ENCODE data around the gene PRMT2. TPM values are rescaled to one million over a fixed set of nuclear protein-coding genes. Genes with fewer than 3 reads are reported as not detected.
A peak's percentile ranks its signal among the peaks of the same experiment; 100 is the strongest.
"Not testable (repeated sequence)": the region's sequence is repeated elsewhere in the genome, so short reads cannot be mapped to it uniquely, and the experiment has no call there.

The PRMT2 gene
- total and polyA plus RNA-seq, 5 experiments from 2014 or later, result 358 to 485 (median 376) TPM

- Mint-ChIP-seq H3K27ac (peak overlapping the region in 2 of 10 donors; percentile 75), H3K9me3 (peaks cover 0 to 3% (median 0%) of the 10 kb centered on the region in 9 donors), H3K27me3 (no peaks in the 10 kb centered on the region), H3K4me1 (peaks cover 19 to 54% (median 37%) of the 10 kb centered on the region in 4 donors), H3K4me3 (no peak overlapping the region), H3K36me3 (peaks cover 2 to 51% (median 33%) of the 10 kb centered on the region in 3 donors)
- DNase-seq (no peak), ATAC-seq (no peak)
- POLR2A ChIA-PET, result interaction anchor here (1.0 to 1.4 kb wide), 3 partner anchors 13 to 100 kb away, joined by 3 to 4 read pairs (median 3); no protein-coding TSS in a partner anchor
Observed at GRCh38 chr21:46662367-46662654, 26.8 kb downstream of the PRMT2 start.

GRCh38 chr21:46662765-46663500 lies 27.5 kb downstream of the PRMT2 start:
- peaks cover 16 to 51% (median 33%) of the 10 kb centered on the region in 4 donors for H3K4me1 Mint-ChIP-seq
- H3K27me3 Mint-ChIP-seq, result no peaks in the 10 kb centered on the region
- POLR2A ChIA-PET, result interaction anchor here (1.4 kb wide), 1 partner anchor 14 kb away, joined by 3 read pairs; no protein-coding TSS in a partner anchor
- ATAC-seq, result no peak
- no peak for DNase-seq
- peak overlapping the region in 9 of 10 donors; percentile 57 to 83 (median 75) for H3K27ac Mint-ChIP-seq
- H3K4me3 Mint-ChIP-seq, result peak overlapping the region in 2 of 10 donors; percentile 33 to 42
- H3K9me3 Mint-ChIP-seq, result peaks cover 0 to 2% (median 0%) of the 10 kb centered on the region in 9 donors
- peaks cover 0 to 46% (median 28%) of the 10 kb centered on the region in 3 donors for H3K36me3 Mint-ChIP-seq

- POLR2A ChIA-PET, result no interaction called here
Observed at GRCh38 chr21:46663754-46664153, 28.3 kb downstream of the PRMT2 start.

GRCh38 chr21:46664316-46664995 lies 29.0 kb downstream of the PRMT2 start:
- POLR2A ChIA-PET, result no interaction called here
- no peak for ATAC-seq
- no peaks in the 10 kb centered on the region for H3K9me3 Mint-ChIP-seq

More at GRCh38 chr21:46663754-46664153, 28.3 kb downstream of the PRMT2 start:
- ATAC-seq (no peak), DNase-seq (no peak)
- Mint-ChIP-seq H3K27ac (peak overlapping the region in 6 of 10 donors; percentile 36 to 83 (median 56)), H3K27me3 (no peaks in the 10 kb centered on the region), H3K4me1 (peaks cover 11 to 45% (median 27%) of the 10 kb centered on the region in 4 donors), H3K36me3 (peaks cover 0 to 38% (median 26%) of the 10 kb centered on the region in 3 donors), H3K9me3 (no peaks in the 10 kb centered on the region), H3K4me3 (no peak overlapping the region)

GRCh38 chr21:46665566-46665965 lies 30.1 kb downstream of the PRMT2 start:
- peaks cover 4 to 32% (median 16%) of the 10 kb centered on the region in 4 donors for H3K4me1 Mint-ChIP-seq
- POLR2A ChIA-PET, result no interaction called here

More at GRCh38 chr21:46664316-46664995, 29.0 kb downstream of the PRMT2 start:
- Mint-ChIP-seq H3K27me3 (no peaks in the 10 kb centered on the region), H3K36me3 (peaks cover 0 to 32% (median 21%) of the 10 kb centered on the region in 3 donors), H3K27ac (peak overlapping the region in 1 of 10 donors; percentile 55), H3K4me1 (peaks cover 7 to 39% (median 22%) of the 10 kb centered on the region in 4 donors), H3K4me3 (no peak overlapping the region)
- no peak for DNase-seq

GRCh38 chr21:46666941-46667740 lies 31.7 kb downstream of the PRMT2 start:
- POLR2A ChIA-PET, result interaction anchor here (0.8 to 2.1 kb wide), 8 partner anchors 9 to 136 kb away, joined by 3 to 10 read pairs (median 4); partner anchors contain the start of gene PRMT2
- Mint-ChIP-seq H3K4me1 (peaks cover 7 to 27% (median 9%) of the 10 kb centered on the region in 4 donors), H3K27ac (peak overlapping the region in 5 of 10 donors; percentile 5 to 76 (median 43)), H3K4me3 (peak overlapping the region; percentile 78 to 90 (median 84)), H3K36me3 (peaks cover 0 to 29% (median 18%) of the 10 kb centered on the region in 3 donors), H3K27me3 (peaks cover 0 to 3% (median 0%) of the 10 kb centered on the region in 5 donors), H3K9me3 (no peaks in the 10 kb centered on the region)
- ATAC-seq (peak; percentile 52 to 55), DNase-seq (peak in 2 of 10 donors; percentile 18 to 27)

More at GRCh38 chr21:46665566-46665965, 30.1 kb downstream of the PRMT2 start:
- peaks cover 0 to 32% (median 20%) of the 10 kb centered on the region in 3 donors for H3K36me3 Mint-ChIP-seq
- H3K27ac Mint-ChIP-seq, result peak overlapping the region in 6 of 10 donors; percentile 28 to 85 (median 46)
- no peak for DNase-seq
- no peaks in the 10 kb centered on the region for H3K9me3 Mint-ChIP-seq
- no peak for ATAC-seq
- peak overlapping the region in 5 of 10 donors; percentile 36 to 73 (median 48) for H3K4me3 Mint-ChIP-seq
- peaks cover 0 to 3% (median 0%) of the 10 kb centered on the region in 5 donors for H3K27me3 Mint-ChIP-seq

GRCh38 chr21:46667741-46668380 lies 32.4 kb downstream of the PRMT2 start:
- peaks cover 0 to 3% (median 0%) of the 10 kb centered on the region in 5 donors for H3K27me3 Mint-ChIP-seq
- POLR2A ChIA-PET, result interaction anchor here (0.8 to 2.1 kb wide), 6 partner anchors 10 to 137 kb away, joined by 3 to 10 read pairs (median 4); no protein-coding TSS in a partner anchor
- peak overlapping the region in 7 of 10 donors; percentile 5 to 78 (median 60) for H3K27ac Mint-ChIP-seq
- DNase-seq, result no peak
- peak overlapping the region; percentile 78 to 90 (median 84) for H3K4me3 Mint-ChIP-seq
- peaks cover 0 to 26% (median 18%) of the 10 kb centered on the region in 3 donors for H3K36me3 Mint-ChIP-seq
- peaks cover 7 to 27% (median 8%) of the 10 kb centered on the region in 4 donors for H3K4me1 Mint-ChIP-seq
- no peaks in the 10 kb centered on the region for H3K9me3 Mint-ChIP-seq
- ATAC-seq, result peak; percentile 42 to 65

GRCh38 chr21:46668381-46668780 lies 32.9 kb downstream of the PRMT2 start:
- H3K27ac Mint-ChIP-seq, result peak overlapping the region in 5 of 10 donors; percentile 28 to 78 (median 60)
- ATAC-seq, result no peak
- H3K9me3 Mint-ChIP-seq, result no peaks in the 10 kb centered on the region

GRCh38 chr21:46668904-46669303 lies 33.4 kb downstream of the PRMT2 start:
- H3K27ac Mint-ChIP-seq, POLR2A ChIA-PET, H3K9me3 Mint-ChIP-seq, DNase-seq, H3K27me3 Mint-ChIP-seq, ATAC-seq: not testable (repeated sequence)
- H3K4me3 Mint-ChIP-seq, result peak overlapping the region in 1 of 10 donors; percentile 16
- H3K4me1 Mint-ChIP-seq, result peaks cover 0 to 20% (median 8%) of the 10 kb centered on the region in 4 donors
- H3K36me3 Mint-ChIP-seq, result peaks cover 0 to 16% (median 13%) of the 10 kb centered on the region in 3 donors

More at GRCh38 chr21:46668381-46668780, 32.9 kb downstream of the PRMT2 start:
- peaks cover 0 to 22% (median 18%) of the 10 kb centered on the region in 3 donors for H3K36me3 Mint-ChIP-seq
- H3K27me3 Mint-ChIP-seq, result peaks cover 0 to 3% (median 0%) of the 10 kb centered on the region in 5 donors
- H3K4me3 Mint-ChIP-seq, result peak overlapping the region; percentile 70 to 90 (median 84)
- POLR2A ChIA-PET, result interaction anchor here (0.8 to 2.1 kb wide), 6 partner anchors 10 to 137 kb away, joined by 3 to 10 read pairs (median 4); no protein-coding TSS in a partner anchor
- no peak for DNase-seq
- H3K4me1 Mint-ChIP-seq, result peaks cover 2 to 24% (median 8%) of the 10 kb centered on the region in 4 donors

GRCh38 chr21:46674430-46675007 lies 39.0 kb downstream of the PRMT2 start:
- POLR2A ChIA-PET, result no interaction called here
- Mint-ChIP-seq H3K27ac (no peak overlapping the region), H3K4me3 (no peak overlapping the region)

More at GRCh38 chr21:46674430-46675007, 39.0 kb downstream of the PRMT2 start:
- DNase-seq, result no peak
- Mint-ChIP-seq H3K9me3 (no peaks in the 10 kb centered on the region), H3K4me1 (peaks cover 0 to 4% (median under 1%) of the 10 kb centered on the region in 4 donors), H3K36me3 (no peaks in the 10 kb centered on the region), H3K27me3 (peaks cover 0 to 3% (median 0%) of the 10 kb centered on the region in 5 donors)
- no peak for ATAC-seq

Data from naive thymus-derived CD8-positive, alpha-beta T cell (primary cell).